ENCODE data around the gene ADCY4.

DNA sequence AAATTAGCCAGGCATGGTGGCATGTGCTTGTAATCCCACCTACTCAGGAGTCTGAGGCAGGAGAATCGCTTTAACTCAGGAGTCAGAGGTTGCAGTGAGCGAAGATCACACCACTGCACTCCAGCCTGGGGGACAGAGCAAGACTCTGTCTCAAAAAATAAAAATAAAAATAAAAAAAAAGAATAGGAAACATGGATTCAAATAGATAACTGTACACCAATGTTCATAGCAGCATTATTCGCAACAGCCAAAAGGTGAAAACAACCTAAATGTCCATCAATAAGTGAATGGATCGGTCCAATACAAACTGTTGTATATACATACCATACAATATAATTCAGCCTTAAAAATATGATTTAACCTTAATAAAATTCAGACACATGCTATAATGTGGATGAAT, 8.0 kb upstream of the ADCY4 start:
- TF ChIP-seq, protein P1, sequence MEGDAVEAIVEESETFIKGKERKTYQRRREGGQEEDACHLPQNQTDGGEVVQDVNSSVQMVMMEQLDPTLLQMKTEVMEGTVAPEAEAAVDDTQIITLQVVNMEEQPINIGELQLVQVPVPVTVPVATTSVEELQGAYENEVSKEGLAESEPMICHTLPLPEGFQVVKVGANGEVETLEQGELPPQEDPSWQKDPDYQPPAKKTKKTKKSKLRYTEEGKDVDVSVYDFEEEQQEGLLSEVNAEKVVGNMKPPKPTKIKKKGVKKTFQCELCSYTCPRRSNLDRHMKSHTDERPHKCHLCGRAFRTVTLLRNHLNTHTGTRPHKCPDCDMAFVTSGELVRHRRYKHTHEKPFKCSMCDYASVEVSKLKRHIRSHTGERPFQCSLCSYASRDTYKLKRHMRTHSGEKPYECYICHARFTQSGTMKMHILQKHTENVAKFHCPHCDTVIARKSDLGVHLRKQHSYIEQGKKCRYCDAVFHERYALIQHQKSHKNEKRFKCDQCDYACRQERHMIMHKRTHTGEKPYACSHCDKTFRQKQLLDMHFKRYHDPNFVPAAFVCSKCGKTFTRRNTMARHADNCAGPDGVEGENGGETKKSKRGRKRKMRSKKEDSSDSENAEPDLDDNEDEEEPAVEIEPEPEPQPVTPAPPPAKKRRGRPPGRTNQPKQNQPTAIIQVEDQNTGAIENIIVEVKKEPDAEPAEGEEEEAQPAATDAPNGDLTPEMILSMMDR (IDR thresholded peaks at IDR 0.05), result no peak
- TF ChIP-seq POLR2A (IDR thresholded peaks at IDR 0.05), result no peak

Measured in body of pancreas (tissue), 4 donors.